ENCODE measurements around the gene HACD3.
"Not testable (repeated sequence)": the region's sequence is repeated elsewhere in the genome, so short reads cannot be mapped to it uniquely, and the experiment has no call there.

Gene HACD3
- total RNA-seq: 36.4 reads per million, percentile 61 among the genes with 10 or more reads in this experiment

- peak; percentile 85 for DNase-seq
These were observed at the start of gene HACD3 for GRCh38 chr15:65530318-65531111. HACD3 (plus strand) TSS chr15:65530463; CDS start chr15:65530632, 169 bp downstream.

- DNase-seq: no peak
These were observed 45.4 kb upstream of the HACD3 start for GRCh38 chr15:65484876-65485275.

- no peak for DNase-seq
These were observed 36.2 kb upstream of the HACD3 start for GRCh38 chr15:65494076-65494475.

- DNase-seq: no peak
These were observed 20.9 kb upstream of the HACD3 start for GRCh38 chr15:65509321-65509720.

- no peak for DNase-seq
These were observed 18.1 kb upstream of the HACD3 start for GRCh38 chr15:65512189-65512588.

- no peak for DNase-seq
These were observed 17.4 kb upstream of the HACD3 start for GRCh38 chr15:65512807-65513416.

- peak; percentile 93 for DNase-seq
These were observed 13.0 kb upstream of the HACD3 start, which contains the start of gene DPP8 for GRCh38 chr15:65516997-65517865. DPP8 (minus strand) TSS chr15:65517689; CDS start chr15:65512553, 5,136 bp downstream.

- DNase-seq: no peak
These were observed 12.4 kb upstream of the HACD3 start for GRCh38 chr15:65517866-65518207.

- no peak for DNase-seq
These were observed 11.5 kb upstream of the HACD3 start for GRCh38 chr15:65518633-65519285.

- no peak for DNase-seq
These were observed 8.9 kb upstream of the HACD3 start for GRCh38 chr15:65521350-65521749.

GRCh38 chr15:65524226-65524625 is 6.0 kb upstream of the HACD3 start:
- no peak for DNase-seq

GRCh38 chr15:65525622-65526021 is 4.6 kb upstream of the HACD3 start:
- no peak for DNase-seq

- DNase-seq: no peak
These were observed 1.7 kb upstream of the HACD3 start for GRCh38 chr15:65528461-65529060.

- no peak for DNase-seq
These were observed 423 bp upstream of the HACD3 start for GRCh38 chr15:65529762-65530317.

- no peak for DNase-seq
These were observed 2.4 kb downstream of the HACD3 start for GRCh38 chr15:65532738-65533051.

GRCh38 chr15:65533057-65533756 is 2.9 kb downstream of the HACD3 start:
- DNase-seq: no peak

- DNase-seq: no peak
These were observed 4.9 kb downstream of the HACD3 start for GRCh38 chr15:65535192-65535591.

- no peak for DNase-seq
These were observed 10.1 kb downstream of the HACD3 start for GRCh38 chr15:65540314-65540713.

GRCh38 chr15:65541231-65541820 is 11.1 kb downstream of the HACD3 start:
- no peak for DNase-seq

GRCh38 chr15:65547841-65548240 is 17.6 kb downstream of the HACD3 start:
- DNase-seq: no peak

GRCh38 chr15:65549288-65549687 is 19.0 kb downstream of the HACD3 start:
- not testable (repeated sequence) for DNase-seq
